MM.1S (cell line): ENCODE data around the gene MYH11.

ENCODE experiments used
- DNase-seq: peaks from one replicate; pipeline ENCODE4 v3.0.0-alpha.2; 2015
- H2AFZ ChIP-seq: fragments of 300-600 bp; sonication (generic); 2 replicates; pipeline ENCODE4 v1.6.0; 2016; ENCODE audit warnings: antibody characterized with exemption, low read length
- H3F3A ChIP-seq: fragments of 300-600 bp; sonication (generic); 2 replicates; pipeline ENCODE4 v1.6.1; 2016; ENCODE audit warnings: mild to moderate bottlenecking, antibody characterized with exemption, low read length, moderate library complexity, mixed read lengths; ENCODE audit not compliant: insufficient read depth
- H3K27ac ChIP-seq: fragments of 300-600 bp; sonication (generic); 2 replicates; pipeline ENCODE4 v1.5.1; 2016; ENCODE audit warnings: mild to moderate bottlenecking, low read length
- H3K27me3 ChIP-seq: fragments of 300-600 bp; sonication (generic); replicated peaks from 2 replicates; pipeline ENCODE4 v1.6.0; 2016; ENCODE audit warnings: low read length; ENCODE audit not compliant: insufficient read depth
- H3K36me3 ChIP-seq: fragments of 300-600 bp; sonication (generic); replicated peaks from 2 replicates; pipeline ENCODE4 v1.6.1; 2016; ENCODE audit warnings: mild to moderate bottlenecking, low read length, mixed read lengths; ENCODE audit not compliant: insufficient read depth
- H3K4me1 ChIP-seq: fragments of 300-600 bp; sonication (generic); 2 replicates; pipeline ENCODE4 v1.6.1; 2016; ENCODE audit warnings: low read length, mixed read lengths
- H3K4me2 ChIP-seq: fragments of 300-600 bp; sonication (generic); 2 replicates; pipeline ENCODE4 v1.6.0; 2016; ENCODE audit warnings: low read depth, low read length
- H3K4me3 ChIP-seq: fragments of 300-600 bp; sonication (generic); 2 replicates; pipeline ENCODE4 v1.5.1; 2016; ENCODE audit warnings: low read length, mixed read lengths
- H3K79me2 ChIP-seq: fragments of 300-600 bp; sonication (generic); 2 replicates; pipeline ENCODE4 v1.6.1; 2016; ENCODE audit warnings: mixed run types, low read length, mixed read lengths
- H3K9ac ChIP-seq: fragments of 300-600 bp; sonication (generic); 2 replicates; pipeline ENCODE4 v1.6.1; 2016; ENCODE audit warnings: low read length, mixed read lengths
- H3K9me2 ChIP-seq: fragments of 300-600 bp; sonication (generic); replicated peaks from 2 replicates; pipeline ENCODE4 v1.6.1; 2016; ENCODE audit warnings: mild to moderate bottlenecking, low read length, mixed read lengths; ENCODE audit not compliant: insufficient read depth
- H3K9me3 ChIP-seq: fragments of 300-600 bp; sonication (generic); replicated peaks from 2 replicates; pipeline ENCODE4 v1.6.1; 2016; ENCODE audit warnings: mild to moderate bottlenecking, low read length, mixed read lengths; ENCODE audit not compliant: insufficient read depth
- H4K20me1 ChIP-seq: fragments of 300-600 bp; sonication (generic); 2 replicates; pipeline ENCODE4 v1.6.1; 2016; ENCODE audit warnings: mild to moderate bottlenecking, low read length, moderate library complexity, mixed read lengths; ENCODE audit not compliant: insufficient read depth
- CTCF ChIP-seq: fragments of 300-600 bp; sonication (generic); IDR thresholded peaks from 2 replicates; pipeline ENCODE4 v1.5.1; 2016; ENCODE audit warnings: antibody characterized with exemption, low read length, mixed read lengths
- EZH2 ChIP-seq: fragments of 300-600 bp; sonication (generic); optimal IDR thresholded peaks from 2 replicates; pipeline ENCODE3; 2017; ENCODE audit warnings: low read depth, mild to moderate bottlenecking, antibody characterized with exemption, low read length, mixed read lengths
- EZH2phosphoT487 ChIP-seq: fragments of 300-600 bp; sonication (generic); IDR thresholded peaks from 2 replicates; pipeline ENCODE4 v1.6.1; 2018; ENCODE audit warnings: antibody characterized with exemption, low read length

MYH11 gene

GRCh38 chr16:15832241-15832640, 24.6 kb downstream of the MYH11 start:
- H3K27ac ChIP-seq, result no peak overlapping the region
- H3K36me3 ChIP-seq, result no peaks in the 10 kb centered on the region
- H3K79me2 ChIP-seq, result no peaks in the 10 kb centered on the region
- H3K4me1 ChIP-seq, result no peaks in the 10 kb centered on the region
- H2AFZ ChIP-seq, result no peak overlapping the region
- no peaks in the 10 kb centered on the region for H3K27me3 ChIP-seq
- H4K20me1 ChIP-seq, result no peaks in the 10 kb centered on the region
- TF ChIP-seq CTCF (no peak), EZH2phosphoT487 (no peak), EZH2 (no peak)
- H3F3A ChIP-seq, result no peaks in the 10 kb centered on the region
- no peak for DNase-seq
- no peak overlapping the region for H3K4me2 ChIP-seq
- no peaks in the 10 kb centered on the region for H3K9me2 ChIP-seq
- no peak overlapping the region for H3K9ac ChIP-seq
- no peaks in the 10 kb centered on the region for H3K9me3 ChIP-seq
- H3K4me3 ChIP-seq, result no peak overlapping the region

GRCh38 chr16:15830832-15831451, 25.9 kb downstream of the MYH11 start:
- Histone ChIP-seq H3K36me3 (no peaks in the 10 kb centered on the region), H4K20me1 (no peaks in the 10 kb centered on the region), H3F3A (no peaks in the 10 kb centered on the region), H3K27ac (no peak overlapping the region), H3K27me3 (no peaks in the 10 kb centered on the region), H3K9ac (no peak overlapping the region), H3K4me2 (no peak overlapping the region), H3K79me2 (no peaks in the 10 kb centered on the region), H2AFZ (no peak overlapping the region), H3K9me2 (no peaks in the 10 kb centered on the region), H3K4me1 (no peaks in the 10 kb centered on the region), H3K4me3 (no peak overlapping the region), H3K9me3 (no peaks in the 10 kb centered on the region)
- no peak for DNase-seq
- TF ChIP-seq CTCF, result no peak
- TF ChIP-seq EZH2, result no peak
- TF ChIP-seq EZH2phosphoT487, result no peak

- no peaks in the 10 kb centered on the region for H3K79me2 ChIP-seq
- no peak overlapping the region for H2AFZ ChIP-seq
- H3K9me2 ChIP-seq, result no peaks in the 10 kb centered on the region
- H3K27ac ChIP-seq, result no peak overlapping the region
- H3K27me3 ChIP-seq, result no peaks in the 10 kb centered on the region
- H3K36me3 ChIP-seq, result no peaks in the 10 kb centered on the region
- H3K4me1 ChIP-seq, result no peaks in the 10 kb centered on the region
- no peak for DNase-seq
- H4K20me1 ChIP-seq, result no peaks in the 10 kb centered on the region
- no peak overlapping the region for H3K4me2 ChIP-seq
- H3K9ac ChIP-seq, result no peak overlapping the region
- no peaks in the 10 kb centered on the region for H3F3A ChIP-seq
- no peak overlapping the region for H3K4me3 ChIP-seq
- TF ChIP-seq EZH2 (no peak), EZH2phosphoT487 (no peak), CTCF (no peak)
- H3K9me3 ChIP-seq, result no peaks in the 10 kb centered on the region
Observed at GRCh38 chr16:15829460-15829859, 27.4 kb downstream of the MYH11 start.
